Measurements from ENCODE around the gene SCCPDH.
"Not testable (repeated sequence)": the region's sequence is repeated elsewhere in the genome, so short reads cannot be mapped to it uniquely, and the experiment has no call there.

SCCPDH gene

GRCh38 chr1:246724016-246724730 lies at the start of gene SCCPDH:
SCCPDH (plus strand) TSS chr1:246724409; CDS start chr1:246724423, 14 bp downstream.
- DNase-seq = peak; percentile 79

- no peak for DNase-seq
Observed at GRCh38 chr1:246677842-246678241, 46.4 kb upstream of the SCCPDH start.

GRCh38 chr1:246678816-246679793 lies 45.1 kb upstream of the SCCPDH start:
- no peak for DNase-seq

- DNase-seq = no peak
Observed at GRCh38 chr1:246679794-246680177, 44.4 kb upstream of the SCCPDH start.

- no peak for DNase-seq
Observed at GRCh38 chr1:246680190-246680589, 44.0 kb upstream of the SCCPDH start.

- DNase-seq = no peak
Observed at GRCh38 chr1:246680696-246681130, 43.5 kb upstream of the SCCPDH start.

GRCh38 chr1:246681900-246682895 lies 42.0 kb upstream of the SCCPDH start:
- no peak for DNase-seq

GRCh38 chr1:246683521-246683920 lies 40.7 kb upstream of the SCCPDH start:
- no peak for DNase-seq

GRCh38 chr1:246687002-246687401 lies 37.2 kb upstream of the SCCPDH start:
- DNase-seq = no peak

- peak; percentile 80 for DNase-seq
Observed at GRCh38 chr1:246689409-246690008, 34.7 kb upstream of the SCCPDH start.

- no peak for DNase-seq
Observed at GRCh38 chr1:246690100-246690499, 34.1 kb upstream of the SCCPDH start.

- DNase-seq = no peak
Observed at GRCh38 chr1:246691622-246692495, 32.4 kb upstream of the SCCPDH start.

- not testable (repeated sequence) for DNase-seq
Observed at GRCh38 chr1:246694213-246694895, 29.9 kb upstream of the SCCPDH start.

- no peak for DNase-seq
Observed at GRCh38 chr1:246695136-246695535, 29.1 kb upstream of the SCCPDH start.

GRCh38 chr1:246695666-246696065 lies 28.5 kb upstream of the SCCPDH start:
- no peak for DNase-seq

- DNase-seq = no peak
Observed at GRCh38 chr1:246698466-246699094, 25.6 kb upstream of the SCCPDH start.

GRCh38 chr1:246699095-246699735 lies 25.0 kb upstream of the SCCPDH start:
- peak; percentile 86 for DNase-seq

- DNase-seq = no peak
Observed at GRCh38 chr1:246703581-246703980, 20.6 kb upstream of the SCCPDH start.

GRCh38 chr1:246705368-246705767 lies 18.8 kb upstream of the SCCPDH start:
- DNase-seq = no peak
